Tibial nerve (tissue), 4 donors: ENCODE measurements around the gene KCTD5. TPM values are rescaled to one million over a fixed set of nuclear protein-coding genes. Genes with fewer than 3 reads are reported as not detected.

ENCODE experiments used
- DNase-seq, 2 donors: peaks; one replicate each; pipeline ENCODE4 v3.0.0-alpha.2; 2019; ENCODE audit warnings: low spot score in 2 of 2
- H3K27ac ChIP-seq, 4 donors: fragments of 200-600 bp; sonication (generic) in 3 of 4; one replicate each; pipeline ENCODE4 v1.5.1; 2017 to 2019; ENCODE audit warnings: mild to moderate bottlenecking in 1 of 4
- H3K27me3 ChIP-seq, 2 donors: fragments of 200-600 bp; sonication (generic) in 1 of 2; one replicate each; pipeline versions ENCODE4 v1.5.1 to v1.6.0; 2017 to 2019
- H3K36me3 ChIP-seq, 3 donors: fragments of 200-600 bp; sonication (generic); one replicate each; pipeline ENCODE4 v1.5.1; 2018 to 2019
- H3K4me1 ChIP-seq, 4 donors: fragments of 200-600 bp; sonication (generic) in 3 of 4; one replicate each; pipeline ENCODE4 v1.5.1; 2017 to 2019
- H3K4me3 ChIP-seq, 4 donors: fragments of 200-600 bp; sonication (generic) in 3 of 4; one replicate each; pipeline ENCODE4 v1.5.1; 2017 to 2019; ENCODE audit warnings: mild to moderate bottlenecking in 1 of 4, moderate library complexity in 1 of 4
- H3K9me3 ChIP-seq, 4 donors: fragments of 200-600 bp; sonication (generic) in 3 of 4; one replicate each; pipeline ENCODE4 v1.5.1; 2017 to 2019
- EP300 ChIP-seq, 2 donors: sonication (generic); formaldehyde crosslinking; IDR thresholded peaks; one replicate each; pipeline ENCODE4 v1.6.1; 2017; ENCODE audit warnings: antibody characterized with exemption in 2 of 2, mild to moderate bottlenecking in 1 of 2
- POLR2A ChIP-seq, 2 donors: fragments of 450-650 bp; IDR thresholded peaks; one replicate each; pipeline ENCODE4 v1.6.1; 2017; ENCODE audit warnings: antibody characterized with exemption in 2 of 2, mild to moderate bottlenecking in 2 of 2, moderate library complexity in 2 of 2
- WGBS, 2 donors: methylation state at CpG; one replicate each; pipeline ENCODE4 v1.1.5; 2018; 5-methylcytosine and 5-hydroxymethylcytosine counted together
- total RNA-seq, 4 donors: library from RNA; depleted of rRNA; stranded (reverse); fragments of >200 nt; gene quantifications; one replicate each; pipeline ENCODE4 v1.1.0, GENCODE V29; 2016
- TF ChIP-seq, protein P1 (sequence below), 5 experiments: fragments of 200-600 bp in 3 of 5; fragments of 450-650 bp in 2 of 5; sonication (generic) in 3 of 5; IDR thresholded peaks; one replicate each; pipeline ENCODE4 v1.5.1; 2016 to 2019; ENCODE audit warnings: antibody characterized with exemption in 5 of 5, mild to moderate bottlenecking in 3 of 5, moderate library complexity in 2 of 5

The KCTD5 gene
- total RNA-seq, 4 donors from 2014 or later: 17.8 to 24.3 (median 21.2) TPM

DNA sequence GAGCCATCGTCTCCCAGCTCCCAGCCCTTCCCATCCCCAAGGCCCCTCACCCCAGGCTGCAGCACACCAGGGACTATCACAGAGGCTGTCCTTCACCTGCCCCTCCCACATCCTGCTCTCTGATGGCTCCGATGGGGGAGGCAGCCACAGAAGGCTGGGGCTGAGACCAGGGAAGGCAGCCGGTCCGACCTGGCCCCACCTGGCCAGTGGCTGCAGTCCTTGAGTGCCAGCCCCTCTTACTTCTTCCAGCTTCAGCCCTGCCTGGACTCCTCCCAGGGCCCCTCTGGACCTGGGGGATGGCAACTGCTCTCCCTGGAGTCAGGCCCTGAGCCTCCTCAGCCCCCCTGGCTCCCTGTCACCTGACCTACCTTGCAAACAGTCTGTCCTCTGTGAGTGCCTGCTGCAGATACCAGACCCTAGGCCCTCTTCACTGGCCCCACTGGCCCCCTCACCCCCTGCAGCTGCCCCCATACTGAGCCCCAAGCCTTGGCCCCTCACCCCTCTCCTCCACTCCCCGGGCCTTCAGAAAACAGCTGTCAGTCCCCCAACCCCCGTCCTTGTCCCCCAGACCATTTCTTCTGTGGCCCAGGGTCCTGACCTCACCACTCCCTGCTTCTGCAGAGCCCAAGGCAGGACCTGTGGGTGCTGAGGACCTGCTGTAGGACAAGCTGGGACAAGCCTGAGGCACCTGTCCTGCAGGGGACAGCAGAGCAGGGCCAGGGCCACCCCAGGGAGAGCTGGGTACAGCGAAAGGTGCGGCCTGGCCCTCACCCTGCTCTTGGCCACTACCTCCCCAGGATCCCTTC, 57.5 kb downstream of the KCTD5 start:
- DNase-seq: no peak
- WGBS, 2 donors: 64 to 67% methylated on average over 7 to 8 of the region's 8 CpGs
- peaks cover 0 to 10% (median 0%) of the 10 kb centered on the region in 3 donors for H3K36me3 ChIP-seq
- no peaks in the 10 kb centered on the region for H3K9me3 ChIP-seq
- H3K4me3 ChIP-seq: no peak overlapping the region
- TF ChIP-seq EP300 (IDR thresholded peaks at IDR 0.05): no peak
- TF ChIP-seq, protein P1, sequence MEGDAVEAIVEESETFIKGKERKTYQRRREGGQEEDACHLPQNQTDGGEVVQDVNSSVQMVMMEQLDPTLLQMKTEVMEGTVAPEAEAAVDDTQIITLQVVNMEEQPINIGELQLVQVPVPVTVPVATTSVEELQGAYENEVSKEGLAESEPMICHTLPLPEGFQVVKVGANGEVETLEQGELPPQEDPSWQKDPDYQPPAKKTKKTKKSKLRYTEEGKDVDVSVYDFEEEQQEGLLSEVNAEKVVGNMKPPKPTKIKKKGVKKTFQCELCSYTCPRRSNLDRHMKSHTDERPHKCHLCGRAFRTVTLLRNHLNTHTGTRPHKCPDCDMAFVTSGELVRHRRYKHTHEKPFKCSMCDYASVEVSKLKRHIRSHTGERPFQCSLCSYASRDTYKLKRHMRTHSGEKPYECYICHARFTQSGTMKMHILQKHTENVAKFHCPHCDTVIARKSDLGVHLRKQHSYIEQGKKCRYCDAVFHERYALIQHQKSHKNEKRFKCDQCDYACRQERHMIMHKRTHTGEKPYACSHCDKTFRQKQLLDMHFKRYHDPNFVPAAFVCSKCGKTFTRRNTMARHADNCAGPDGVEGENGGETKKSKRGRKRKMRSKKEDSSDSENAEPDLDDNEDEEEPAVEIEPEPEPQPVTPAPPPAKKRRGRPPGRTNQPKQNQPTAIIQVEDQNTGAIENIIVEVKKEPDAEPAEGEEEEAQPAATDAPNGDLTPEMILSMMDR (IDR thresholded peaks at IDR 0.05): no peak
- TF ChIP-seq POLR2A (IDR thresholded peaks at IDR 0.05): no peak
- no peaks in the 10 kb centered on the region for H3K4me1 ChIP-seq
- H3K27me3 ChIP-seq: peaks cover 0 to 28% of the 10 kb centered on the region in 2 donors
- H3K27ac ChIP-seq: no peak overlapping the region

DNA sequence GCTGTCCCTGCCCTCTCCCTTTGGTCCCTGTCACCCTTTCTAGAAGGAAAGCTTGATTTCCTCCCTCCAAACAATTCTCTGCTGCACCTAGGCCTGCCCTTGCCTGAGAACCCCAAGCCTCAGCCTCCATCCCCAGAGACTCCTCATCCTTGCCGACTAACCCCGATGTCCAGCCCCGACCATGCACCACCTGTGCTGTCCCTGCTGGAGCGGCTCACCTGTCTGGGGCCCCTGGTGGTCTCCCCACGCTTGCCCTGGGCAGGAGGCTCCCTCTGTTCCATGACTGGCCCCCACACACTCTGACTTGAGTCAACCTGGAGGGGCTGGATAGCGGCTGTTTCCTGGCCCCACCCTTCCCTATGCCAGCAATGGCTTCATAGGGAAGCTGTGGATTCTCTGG, 58.2 kb downstream of the KCTD5 start:
- H3K4me3 ChIP-seq: no peak overlapping the region
- H3K9me3 ChIP-seq: no peaks in the 10 kb centered on the region
- TF ChIP-seq POLR2A (IDR thresholded peaks at IDR 0.05): no peak
- no peak for TF ChIP-seq EP300 (IDR thresholded peaks at IDR 0.05)
- TF ChIP-seq, protein P1 (IDR thresholded peaks at IDR 0.05): no peak
- 80 to 86% methylated on average over 6 of the region's 6 CpGs for WGBS, 2 donors
- no peak for DNase-seq
- H3K36me3 ChIP-seq: peaks cover 0 to 10% (median 0%) of the 10 kb centered on the region in 3 donors
- no peak overlapping the region for H3K27ac ChIP-seq
- H3K27me3 ChIP-seq: peaks cover 0 to 28% of the 10 kb centered on the region in 2 donors
- H3K4me1 ChIP-seq: no peaks in the 10 kb centered on the region

DNA sequence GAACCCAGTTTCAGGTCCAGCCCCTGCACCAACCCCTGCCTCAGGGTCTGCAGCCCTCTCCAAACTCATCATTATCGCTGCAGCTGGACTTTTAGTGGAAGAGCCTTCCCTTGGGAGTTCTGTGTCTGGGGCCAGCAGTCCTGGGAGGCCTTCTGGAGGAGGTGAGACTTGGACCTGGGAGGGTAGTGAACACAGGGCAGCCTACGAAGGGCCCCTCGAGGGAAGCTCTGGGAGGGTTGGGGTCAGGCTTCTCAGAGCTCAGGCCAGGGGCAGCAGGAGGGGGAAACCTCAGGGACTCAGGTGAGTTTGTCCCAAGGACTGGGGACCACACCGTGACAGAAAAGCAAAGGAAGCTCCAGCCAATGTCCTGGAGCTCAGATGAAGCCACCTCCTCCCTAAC, 58.8 kb downstream of the KCTD5 start:
- no peaks in the 10 kb centered on the region for H3K9me3 ChIP-seq
- no peaks in the 10 kb centered on the region for H3K4me1 ChIP-seq
- H3K36me3 ChIP-seq: peaks cover 0 to 10% (median 0%) of the 10 kb centered on the region in 3 donors
- peaks cover 0 to 27% of the 10 kb centered on the region in 2 donors for H3K27me3 ChIP-seq
- DNase-seq: no peak
- TF ChIP-seq EP300 (IDR thresholded peaks at IDR 0.05): no peak
- no peak for TF ChIP-seq POLR2A (IDR thresholded peaks at IDR 0.05)
- TF ChIP-seq, protein P1 (IDR thresholded peaks at IDR 0.05): no peak
- WGBS, 2 donors: 76 to 93% methylated on average over 4 of the region's 4 CpGs
- H3K4me3 ChIP-seq: no peak overlapping the region
- no peak overlapping the region for H3K27ac ChIP-seq

DNA sequence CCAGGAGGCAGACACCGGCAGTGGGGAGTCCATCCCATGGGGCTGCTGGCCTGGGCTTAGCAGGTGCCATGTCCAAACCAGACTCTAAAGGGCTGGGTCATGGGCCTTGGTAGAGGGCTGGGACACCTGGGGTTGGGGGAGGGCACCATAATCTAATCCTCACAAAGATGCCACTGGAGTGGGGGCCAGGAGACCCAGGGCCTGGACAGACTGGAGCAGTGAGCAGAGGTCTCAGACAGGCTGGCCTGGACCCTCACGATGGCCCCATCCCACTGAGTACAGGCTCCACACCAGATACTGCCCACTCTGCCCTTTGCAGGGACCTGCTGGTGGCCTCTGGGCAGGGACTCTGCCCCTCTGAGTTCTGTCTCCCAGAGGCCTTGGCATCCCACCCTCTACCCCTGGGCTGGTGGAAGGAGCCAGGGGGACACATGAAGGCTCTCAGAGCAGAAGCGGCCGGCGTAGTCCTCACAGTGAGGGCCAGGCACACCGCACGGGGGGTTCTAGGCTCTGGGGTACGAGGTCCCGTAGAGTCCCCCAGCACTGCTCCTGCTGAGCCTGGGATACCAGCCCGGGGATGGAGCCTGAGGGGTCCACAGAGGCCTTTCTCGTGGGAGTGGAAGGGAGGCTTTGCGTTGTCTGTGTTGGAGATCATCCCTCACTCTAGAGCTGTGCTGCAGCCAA, 60.1 kb downstream of the KCTD5 start:
- H3K27ac ChIP-seq: no peak overlapping the region
- H3K9me3 ChIP-seq: no peaks in the 10 kb centered on the region
- H3K4me3 ChIP-seq: no peak overlapping the region
- TF ChIP-seq EP300 (IDR thresholded peaks at IDR 0.05) (no peak), POLR2A (IDR thresholded peaks at IDR 0.05) (no peak)
- TF ChIP-seq, protein P1 (IDR thresholded peaks at IDR 0.05): no peak
- peaks cover 0 to 10% (median 0%) of the 10 kb centered on the region in 3 donors for H3K36me3 ChIP-seq
- H3K4me1 ChIP-seq: no peaks in the 10 kb centered on the region
- DNase-seq: no peak
- 93 to 94% methylated on average over 9 to 12 of the region's 12 CpGs for WGBS, 2 donors
- H3K27me3 ChIP-seq: peaks cover 0 to 15% of the 10 kb centered on the region in 2 donors
